SJSA1 (cell line): ENCODE measurements around the gene ATP5PO. TPM values are rescaled to one million over a fixed set of nuclear protein-coding genes. Genes with fewer than 3 reads are reported as not detected.

ENCODE experiments used
- DNase-seq, 2 experiments: peaks; one replicate each; pipeline ENCODE4 v3.0.0-alpha.2; 2015 to 2020; ENCODE audit warnings: low spot score in 2 of 2, low read depth in 1 of 2
- H3K27ac ChIP-seq: fragments of 250-450 bp; sonication (Bioruptor Pico); 2 replicates; pipeline ENCODE4 v1.5.1; 2020; ENCODE audit warnings: mild to moderate bottlenecking, moderate library complexity
- H3K27me3 ChIP-seq: fragments of 250-450 bp; sonication (Bioruptor Pico); replicated peaks from 2 replicates; pipeline ENCODE4 v1.5.1; 2020; ENCODE audit warnings: mild to moderate bottlenecking, moderate library complexity
- H3K36me3 ChIP-seq: fragments of 250-450 bp; sonication (Bioruptor Pico); 2 replicates; pipeline ENCODE4 v1.5.1; 2020; ENCODE audit warnings: mild to moderate bottlenecking
- H3K4me1 ChIP-seq: fragments of 250-450 bp; sonication (Bioruptor Pico); replicated peaks from 2 replicates; pipeline ENCODE4 v1.6.1; 2021; ENCODE audit warnings: mild to moderate bottlenecking
- H3K4me3 ChIP-seq: fragments of 250-450 bp; sonication (Bioruptor Pico); 2 replicates; pipeline ENCODE4 v1.5.1; 2020; ENCODE audit warnings: mild to moderate bottlenecking
- H3K9me3 ChIP-seq: fragments of 250-450 bp; sonication (Bioruptor Pico); replicated peaks from 2 replicates; pipeline ENCODE4 v1.5.1; 2020; ENCODE audit warnings: mild to moderate bottlenecking
- total RNA-seq: library from RNA; depleted of rRNA; stranded (reverse); fragments of >200 nt; shearing (Covaris generic); gene quantifications from 2 replicates; pipeline ENCODE4 v1.2.3, GENCODE V29; 2014; rRNA removed

ATP5PO gene, protein sequence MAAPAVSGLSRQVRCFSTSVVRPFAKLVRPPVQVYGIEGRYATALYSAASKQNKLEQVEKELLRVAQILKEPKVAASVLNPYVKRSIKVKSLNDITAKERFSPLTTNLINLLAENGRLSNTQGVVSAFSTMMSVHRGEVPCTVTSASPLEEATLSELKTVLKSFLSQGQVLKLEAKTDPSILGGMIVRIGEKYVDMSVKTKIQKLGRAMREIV
- total RNA-seq, result 276 and 326 TPM in 2 replicates

GRCh38 chr21:33915368-33916199 lies at the start of gene ATP5PO:
Gene ATP5PO, minus strand, starts transcription at chr21:33915804. Its CDS starts 41 bp downstream, at chr21:33915763.
- Histone ChIP-seq H3K36me3 (peaks cover 32% of the 10 kb centered on the region), H3K27me3 (no peaks in the 10 kb centered on the region), H3K9me3 (no peaks in the 10 kb centered on the region), H3K27ac (0 out of 2 replicates have a peak within 1 kb of the TSS, but pooled peaks have one; percentile 31), H3K4me3 (peak within 1 kb of the TSS; percentile 72), H3K4me1 (peaks cover 9% of the 10 kb centered on the region; the same call in 1 of the 2 replicates)
- DNase-seq, result peak; percentile 93 to 98

GRCh38 chr21:33964706-33965325 lies 49.2 kb upstream of the ATP5PO start:
- peaks cover 19% of the 10 kb centered on the region for H3K4me1 ChIP-seq
- no peaks in the 10 kb centered on the region for H3K27me3 ChIP-seq
- no peaks in the 10 kb centered on the region for H3K9me3 ChIP-seq
- H3K27ac ChIP-seq, result no peak overlapping the region
- H3K36me3 ChIP-seq, result no peaks in the 10 kb centered on the region
- no peak for DNase-seq
- H3K4me3 ChIP-seq, result no peak overlapping the region

DNA sequence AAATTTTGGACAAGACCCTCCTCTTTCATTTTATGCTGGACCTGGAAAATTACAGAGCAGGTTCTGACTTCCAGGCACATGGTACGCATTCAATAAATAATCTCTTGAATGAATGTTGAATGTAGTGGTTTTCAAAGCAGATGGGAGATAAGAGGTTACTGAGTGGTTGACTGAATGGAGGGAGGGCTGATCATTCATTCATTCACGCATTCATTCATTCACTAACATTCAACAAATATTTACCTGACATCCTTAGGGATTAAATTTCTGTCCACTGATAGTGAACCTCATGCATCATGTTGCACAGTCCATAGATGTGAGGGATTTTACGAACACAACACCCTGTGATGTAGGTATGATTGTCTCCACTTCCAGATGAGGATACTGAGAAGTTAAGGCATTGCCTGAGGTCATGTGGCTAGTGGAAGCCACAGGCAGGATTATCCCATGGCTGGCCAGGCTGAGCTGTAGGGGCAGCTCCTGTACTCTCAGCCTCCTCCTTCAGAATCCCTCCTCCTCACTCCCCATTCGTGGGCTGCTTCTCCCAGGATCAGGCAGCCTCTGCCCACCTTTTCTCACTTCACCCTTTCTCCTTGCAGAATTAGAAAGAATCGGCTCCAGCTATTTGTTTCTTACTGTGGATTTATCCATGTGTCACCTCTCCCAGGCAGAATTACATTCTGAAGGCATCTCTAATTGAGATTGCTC lies 48.4 kb upstream of the ATP5PO start:
- Histone ChIP-seq H3K36me3 (no peaks in the 10 kb centered on the region), H3K9me3 (no peaks in the 10 kb centered on the region), H3K4me1 (peaks cover 11% of the 10 kb centered on the region), H3K27me3 (no peaks in the 10 kb centered on the region), H3K27ac (no peak overlapping the region), H3K4me3 (no peak overlapping the region)
- no peak for DNase-seq

GRCh38 chr21:33962290-33962689 lies 46.7 kb upstream of the ATP5PO start:
- Histone ChIP-seq H3K4me1 (no peaks in the 10 kb centered on the region), H3K4me3 (no peak overlapping the region), H3K36me3 (no peaks in the 10 kb centered on the region), H3K27ac (no peak overlapping the region), H3K27me3 (no peaks in the 10 kb centered on the region), H3K9me3 (no peaks in the 10 kb centered on the region)
- no peak for DNase-seq

GRCh38 chr21:33961061-33961460 lies 45.5 kb upstream of the ATP5PO start:
- Histone ChIP-seq H3K27me3 (no peaks in the 10 kb centered on the region), H3K36me3 (no peaks in the 10 kb centered on the region), H3K27ac (no peak overlapping the region), H3K4me3 (no peak overlapping the region), H3K9me3 (no peaks in the 10 kb centered on the region), H3K4me1 (no peaks in the 10 kb centered on the region)
- no peak for DNase-seq

GRCh38 chr21:33959680-33960079 lies 44.1 kb upstream of the ATP5PO start:
- H3K27me3 ChIP-seq, result no peaks in the 10 kb centered on the region
- no peaks in the 10 kb centered on the region for H3K9me3 ChIP-seq
- H3K27ac ChIP-seq, result no peak overlapping the region
- no peaks in the 10 kb centered on the region for H3K4me1 ChIP-seq
- H3K36me3 ChIP-seq, result no peaks in the 10 kb centered on the region
- H3K4me3 ChIP-seq, result no peak overlapping the region
- no peak for DNase-seq

GRCh38 chr21:33954395-33954794 lies 38.8 kb upstream of the ATP5PO start:
- Histone ChIP-seq H3K36me3 (no peaks in the 10 kb centered on the region), H3K27ac (no peak overlapping the region), H3K4me1 (no peaks in the 10 kb centered on the region), H3K9me3 (no peaks in the 10 kb centered on the region), H3K27me3 (no peaks in the 10 kb centered on the region), H3K4me3 (no peak overlapping the region)
- no peak for DNase-seq

DNA sequence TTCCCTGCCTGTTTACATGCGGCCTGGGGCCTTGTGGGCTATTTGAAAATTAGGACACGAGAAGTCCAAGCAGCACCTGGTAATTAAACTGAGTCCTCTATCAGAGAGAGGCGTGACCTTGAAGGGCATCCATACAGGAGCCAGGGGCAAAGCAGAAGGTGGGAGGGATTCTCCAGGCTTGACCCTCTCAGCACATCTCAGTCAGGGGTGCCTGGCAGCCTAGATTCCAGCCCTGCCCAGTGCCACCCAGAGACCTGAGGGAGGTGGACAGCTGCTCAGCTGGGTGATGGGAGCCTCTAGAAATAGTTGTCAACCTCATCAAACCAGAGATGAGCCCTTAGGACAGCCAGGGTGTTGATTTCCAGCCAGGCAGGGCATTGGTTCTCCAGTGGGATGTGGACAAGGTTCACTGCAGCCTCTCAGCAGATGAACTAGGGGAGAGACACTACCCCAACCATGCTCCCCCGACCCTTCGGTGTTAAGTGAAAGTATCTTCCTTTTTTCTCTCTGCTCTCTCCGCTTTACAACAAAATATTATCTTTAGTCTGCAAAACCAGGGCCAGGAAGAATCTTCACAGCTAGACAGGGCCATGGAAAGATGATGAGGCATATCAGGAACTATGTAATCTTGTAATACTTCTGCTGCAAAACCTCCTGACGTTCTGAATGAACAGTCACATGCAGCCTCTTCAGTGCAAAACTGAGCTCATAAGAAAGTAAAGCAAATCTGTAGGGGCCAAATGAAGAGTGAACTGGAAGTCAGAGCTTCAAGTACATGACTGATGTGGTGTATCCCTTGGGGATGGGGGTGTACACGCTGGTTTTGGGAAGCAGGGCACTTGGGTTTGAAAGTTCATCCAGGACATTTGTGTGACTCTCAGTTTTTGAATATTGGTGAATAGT lies 35.9 kb upstream of the ATP5PO start:
- H3K27ac ChIP-seq, result no peak overlapping the region
- DNase-seq, result no peak
- H3K9me3 ChIP-seq, result no peaks in the 10 kb centered on the region
- no peaks in the 10 kb centered on the region for H3K27me3 ChIP-seq
- no peaks in the 10 kb centered on the region for H3K36me3 ChIP-seq
- H3K4me3 ChIP-seq, result no peak overlapping the region
- H3K4me1 ChIP-seq, result peaks cover 21% of the 10 kb centered on the region

DNA sequence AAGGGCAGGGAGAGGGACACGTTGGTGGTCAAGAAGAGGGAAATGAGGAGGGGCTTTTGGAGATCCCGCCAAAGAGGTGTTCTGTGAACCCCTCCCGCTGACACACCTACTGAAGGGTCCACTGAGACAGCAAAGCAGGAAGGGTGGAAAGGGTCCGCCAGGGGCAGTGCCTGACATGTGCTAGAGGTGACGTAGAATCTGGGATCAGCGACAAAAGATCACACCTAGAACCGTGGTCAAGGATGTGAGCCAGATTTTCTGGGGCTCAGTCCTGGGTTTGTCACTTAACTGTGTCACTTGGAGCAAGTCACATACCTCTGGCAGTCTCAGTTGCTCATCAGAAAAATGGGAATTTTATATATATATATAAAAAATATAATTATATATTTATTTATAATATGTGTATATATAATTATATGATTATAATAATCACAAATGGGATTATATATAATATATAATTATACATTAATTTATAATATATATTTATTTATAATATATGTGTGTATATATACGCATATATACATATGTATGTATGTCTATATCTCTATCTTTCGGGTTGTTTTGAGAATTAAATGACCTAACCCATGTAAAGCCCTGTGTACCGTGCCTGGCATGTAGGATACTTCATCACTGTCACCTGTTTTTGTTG lies 35.0 kb upstream of the ATP5PO start:
- no peaks in the 10 kb centered on the region for H3K27me3 ChIP-seq
- H3K4me3 ChIP-seq, result no peak overlapping the region
- DNase-seq, result no peak
- H3K4me1 ChIP-seq, result peaks cover 21% of the 10 kb centered on the region
- no peaks in the 10 kb centered on the region for H3K9me3 ChIP-seq
- no peak overlapping the region for H3K27ac ChIP-seq
- no peaks in the 10 kb centered on the region for H3K36me3 ChIP-seq

- H3K4me1 ChIP-seq, result peaks cover 21% of the 10 kb centered on the region
- no peaks in the 10 kb centered on the region for H3K36me3 ChIP-seq
- no peak overlapping the region for H3K27ac ChIP-seq
- no peaks in the 10 kb centered on the region for H3K9me3 ChIP-seq
- no peak for DNase-seq
- H3K27me3 ChIP-seq, result no peaks in the 10 kb centered on the region
- H3K4me3 ChIP-seq, result no peak overlapping the region
Measured at GRCh38 chr21:33949516-33950430, 34.2 kb upstream of the ATP5PO start.

DNA sequence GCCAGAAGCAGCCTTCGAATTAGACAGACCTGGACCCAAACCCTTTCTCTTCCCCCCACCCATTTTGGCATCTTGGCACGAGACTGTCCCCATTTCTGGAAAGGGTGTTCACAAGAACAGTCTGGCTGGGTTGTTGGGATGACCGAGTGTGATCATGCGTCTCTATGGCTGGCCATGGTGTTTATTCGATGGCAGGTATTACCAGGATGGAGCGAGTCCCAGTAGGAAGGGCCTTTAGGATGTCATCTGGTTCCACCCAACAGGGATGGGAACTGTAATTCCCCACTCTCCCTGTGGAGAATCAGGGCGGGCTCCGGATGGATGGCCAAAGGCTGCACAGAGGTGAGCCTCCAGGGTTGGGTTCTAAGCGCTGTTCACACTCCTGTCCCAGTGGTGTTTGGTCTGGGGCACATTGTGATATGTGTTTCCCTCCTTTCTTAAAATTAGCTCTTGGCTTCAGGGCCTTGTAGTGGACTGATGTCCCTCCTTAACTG lies 33.4 kb upstream of the ATP5PO start:
- Histone ChIP-seq H3K27ac (peak overlapping the region; percentile 69), H3K36me3 (no peaks in the 10 kb centered on the region), H3K27me3 (no peaks in the 10 kb centered on the region), H3K4me3 (no peak overlapping the region), H3K9me3 (no peaks in the 10 kb centered on the region), H3K4me1 (peaks cover 21% of the 10 kb centered on the region)
- no peak for DNase-seq
